Measurements from ENCODE around the gene HIF3A.
"Not testable (repeated sequence)": the region's sequence is repeated elsewhere in the genome, so short reads cannot be mapped to it uniquely, and the experiment has no call there.

HIF3A gene

DNA sequence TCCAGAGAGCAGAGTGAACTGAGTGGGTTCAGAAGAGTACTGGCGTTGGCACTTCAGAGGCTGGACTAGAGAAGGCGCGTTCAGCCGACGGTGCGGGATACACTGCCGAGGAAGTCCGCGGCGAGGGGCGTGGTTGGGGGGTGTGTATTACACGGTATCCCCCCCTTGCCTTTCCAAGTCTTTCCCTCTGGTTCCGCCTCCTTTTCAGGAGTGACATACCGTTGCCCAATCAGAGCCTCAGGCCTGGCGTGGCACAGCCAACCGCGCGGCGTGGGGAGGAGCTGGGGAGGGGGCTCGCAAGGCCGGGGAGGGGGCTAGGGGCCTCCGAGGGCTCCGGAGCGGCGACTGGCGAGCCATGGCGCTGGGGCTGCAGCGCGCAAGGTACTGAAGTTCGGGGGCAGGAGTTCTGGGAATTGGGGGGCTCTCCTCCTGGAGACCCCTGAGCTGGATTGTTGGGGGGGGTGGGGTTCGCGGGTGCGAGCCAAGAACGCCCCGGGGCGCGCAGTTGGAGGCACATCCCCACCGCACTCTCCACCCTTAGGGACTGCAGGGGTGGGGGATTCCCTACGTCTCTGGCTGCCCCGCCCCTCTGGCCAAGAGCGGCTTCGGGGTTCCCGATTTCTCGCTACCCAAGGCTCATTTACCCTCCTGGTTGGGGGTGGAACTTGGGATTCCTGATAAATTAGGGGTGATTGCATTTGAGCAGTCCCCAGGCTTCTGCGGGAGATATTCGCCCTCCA lies at the start of gene HIF3A:
Gene HIF3A (plus strand): TSS at position 321 of the 740 bp plus-strand sequence. CDS start 35 bp downstream, at position 356.
- DNase-seq, result no peak

DNA sequence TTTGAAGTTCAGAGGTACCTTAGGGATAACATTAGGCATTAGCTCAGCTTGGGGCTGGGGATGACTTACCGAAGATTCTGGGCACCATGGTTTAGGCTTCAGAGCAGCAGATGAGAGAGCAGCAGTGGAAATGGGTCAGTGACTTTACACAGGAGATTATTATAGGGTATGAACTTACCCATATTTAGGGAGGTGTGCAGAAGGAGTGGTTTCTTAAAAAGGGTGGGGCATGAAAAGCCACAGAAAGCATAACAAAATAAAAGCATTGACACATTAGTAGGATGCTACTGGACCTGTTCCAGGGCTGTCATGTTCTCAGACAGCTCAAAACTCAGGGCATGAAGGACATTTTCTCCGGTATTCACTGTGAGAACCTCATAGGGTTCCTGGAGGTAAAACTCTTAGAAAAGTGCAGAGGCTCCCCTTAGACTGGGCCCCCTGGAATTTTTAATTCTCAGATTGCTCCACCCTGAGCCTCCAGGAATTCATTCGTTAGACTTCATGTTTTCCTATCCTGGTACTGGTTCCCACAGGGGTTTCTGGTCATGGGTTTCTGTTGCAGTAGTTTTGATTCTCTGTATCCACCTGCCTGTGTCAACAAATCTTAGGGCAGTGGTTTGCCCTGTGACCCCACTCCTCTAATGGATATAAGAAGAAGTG lies 46.6 kb upstream of the HIF3A start:
- DNase-seq, result no peak

DNA sequence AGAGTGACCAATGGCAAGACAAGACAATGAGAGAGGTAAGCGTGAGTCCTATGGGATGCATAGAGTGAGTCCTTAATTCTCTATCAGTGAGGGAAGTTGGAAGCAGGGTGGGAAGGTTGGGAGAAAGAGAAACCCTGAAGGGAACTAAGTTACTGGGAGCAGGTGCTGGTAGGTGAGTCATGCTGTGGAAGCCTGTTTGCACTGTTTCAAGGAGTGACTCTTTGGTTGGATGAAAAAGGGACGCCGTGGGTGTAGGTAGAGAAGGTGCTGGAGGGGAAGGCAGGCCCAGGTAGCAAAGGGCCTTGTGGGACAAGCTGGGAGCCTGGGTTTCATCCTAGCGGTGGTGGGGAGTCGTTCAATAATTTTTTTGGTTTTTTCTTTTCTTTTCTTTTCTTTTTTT lies 45.4 kb upstream of the HIF3A start:
- DNase-seq, result no peak

DNA sequence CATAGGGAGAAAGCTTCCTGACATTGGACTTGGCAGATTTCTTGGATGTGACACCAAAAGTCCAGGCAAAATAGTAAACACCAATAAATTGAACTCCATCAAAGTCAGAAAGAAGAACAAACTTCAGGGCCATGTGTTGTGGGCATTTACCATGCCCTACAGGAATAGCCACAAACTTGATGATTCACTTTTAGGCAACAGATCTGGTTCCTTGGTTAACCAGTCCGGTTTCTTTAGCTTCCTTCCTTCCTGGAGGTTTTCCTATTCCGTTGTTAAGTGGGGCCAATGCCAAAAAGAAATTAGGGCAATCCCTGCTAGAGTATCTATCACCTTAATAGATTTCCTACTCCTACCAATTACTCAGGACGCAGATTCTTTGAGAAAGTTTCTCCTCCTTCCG lies 42.1 kb upstream of the HIF3A start:
- no peak for DNase-seq

DNA sequence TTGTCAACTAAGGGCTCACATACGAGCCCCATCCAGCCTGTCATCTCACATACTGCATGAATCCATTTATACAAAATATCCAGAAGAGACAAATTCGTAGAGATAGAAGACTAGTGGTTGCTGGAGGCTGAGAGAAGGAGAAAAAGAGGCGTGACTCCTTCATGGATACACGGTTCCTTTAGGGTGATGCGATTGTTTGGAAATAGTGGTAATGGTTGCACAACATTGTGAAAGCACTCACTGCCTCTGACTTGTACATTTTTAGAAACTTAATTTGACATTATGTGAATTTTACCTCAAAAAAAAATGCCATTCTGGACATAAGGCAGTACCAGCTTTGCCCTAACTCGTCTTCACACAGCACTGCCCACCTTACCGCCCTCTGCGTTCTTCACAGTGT lies 40.0 kb upstream of the HIF3A start:
- DNase-seq, result no peak

DNA sequence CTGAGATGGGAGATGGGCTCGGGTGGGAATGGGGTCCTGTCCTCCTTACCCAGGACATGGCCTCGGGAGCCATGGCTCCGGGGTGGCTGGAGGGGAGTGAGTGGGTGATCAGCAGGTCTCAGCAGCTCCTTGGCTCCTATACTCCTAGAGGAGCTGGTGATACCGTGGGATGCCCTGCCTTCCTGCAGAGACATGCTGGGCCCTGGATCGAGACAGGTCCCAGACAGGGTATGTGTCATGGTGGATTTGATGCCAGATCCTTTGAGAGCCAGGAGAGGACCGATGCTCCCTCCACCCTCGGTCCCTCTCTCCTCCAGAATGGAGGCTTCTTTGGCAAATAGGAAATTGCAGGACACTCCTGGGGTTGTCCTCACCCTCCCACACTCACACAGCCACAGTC lies 35.3 kb upstream of the HIF3A start:
- not testable (repeated sequence) for DNase-seq

DNA sequence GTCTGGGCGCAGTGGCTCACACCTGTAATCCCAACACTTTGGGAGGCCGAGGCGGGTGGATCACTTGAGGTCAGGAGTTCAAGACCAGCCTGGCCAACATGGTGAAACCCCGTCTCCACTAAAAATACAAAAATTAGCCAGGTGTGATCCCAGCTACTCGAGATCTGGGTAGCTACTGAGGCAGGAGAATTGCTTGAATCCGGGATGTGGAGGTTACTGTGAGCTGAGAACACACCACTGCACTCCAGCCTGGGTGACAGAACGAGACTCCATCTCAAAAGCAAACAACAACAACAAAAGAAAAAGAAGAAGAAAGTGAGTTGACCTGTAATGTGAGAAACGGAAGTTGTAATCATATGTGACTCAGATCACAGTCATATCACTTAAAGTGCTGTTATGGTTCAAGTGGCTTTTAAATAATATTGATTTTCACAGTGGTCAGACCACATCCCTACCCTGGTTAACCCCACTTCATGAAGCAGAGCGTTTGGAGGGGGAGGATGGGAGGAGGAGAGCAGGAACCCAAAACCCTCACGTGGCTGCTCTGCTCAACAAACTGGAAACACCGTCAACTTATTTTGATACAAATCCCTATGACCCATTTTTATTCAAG lies 34.1 kb upstream of the HIF3A start:
- peak; percentile 60 to 73 for DNase-seq

DNA sequence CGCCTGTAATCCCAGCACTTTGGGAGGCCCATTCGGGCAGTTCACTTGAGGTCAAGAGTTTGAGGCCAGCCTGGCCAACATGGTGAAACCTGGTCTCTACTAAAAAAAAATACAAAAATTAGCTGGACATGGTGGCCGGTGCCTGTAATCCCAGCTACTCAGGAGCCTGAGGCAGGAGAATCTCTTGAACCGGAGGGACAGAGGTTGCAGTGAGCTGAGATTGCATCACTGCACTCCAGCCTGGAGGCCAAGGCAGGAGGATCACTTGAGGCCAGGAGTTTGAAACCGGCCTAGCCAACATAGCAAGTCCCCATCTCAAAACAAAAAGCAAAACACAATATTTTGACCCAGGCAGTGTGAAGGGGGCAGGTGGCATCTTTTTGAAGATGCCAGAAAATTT lies 32.0 kb upstream of the HIF3A start:
- not testable (repeated sequence) for DNase-seq

DNA sequence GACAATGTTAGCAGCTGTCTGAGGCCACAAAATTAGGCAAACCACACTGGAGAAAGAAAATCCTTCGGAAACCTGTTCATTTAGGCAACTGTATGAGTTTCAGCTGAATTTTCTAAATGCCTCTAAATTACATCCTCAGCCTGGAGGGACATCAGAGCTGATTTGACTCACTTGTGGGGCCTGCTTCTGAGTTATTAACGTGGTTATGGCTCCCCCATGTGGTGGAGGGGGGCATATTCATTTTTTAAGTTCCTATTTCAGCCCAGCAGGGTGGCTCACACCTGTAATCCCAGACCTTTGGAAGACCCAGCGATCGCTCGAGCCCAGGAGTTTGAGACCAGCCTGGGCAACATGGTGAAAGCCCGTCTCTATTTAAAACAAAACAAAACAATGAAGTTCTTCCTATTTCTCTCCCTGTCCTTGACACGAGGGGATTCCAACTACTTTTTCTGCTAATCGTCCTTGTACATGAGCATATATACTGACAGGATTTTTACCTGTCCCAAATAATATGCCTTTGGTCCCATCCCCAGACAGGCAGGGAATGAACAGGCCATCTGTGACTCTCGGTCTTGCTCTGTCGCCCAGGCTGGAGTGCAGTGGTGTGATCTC lies 31.5 kb upstream of the HIF3A start:
- DNase-seq, result peak; percentile 61 to 74

DNA sequence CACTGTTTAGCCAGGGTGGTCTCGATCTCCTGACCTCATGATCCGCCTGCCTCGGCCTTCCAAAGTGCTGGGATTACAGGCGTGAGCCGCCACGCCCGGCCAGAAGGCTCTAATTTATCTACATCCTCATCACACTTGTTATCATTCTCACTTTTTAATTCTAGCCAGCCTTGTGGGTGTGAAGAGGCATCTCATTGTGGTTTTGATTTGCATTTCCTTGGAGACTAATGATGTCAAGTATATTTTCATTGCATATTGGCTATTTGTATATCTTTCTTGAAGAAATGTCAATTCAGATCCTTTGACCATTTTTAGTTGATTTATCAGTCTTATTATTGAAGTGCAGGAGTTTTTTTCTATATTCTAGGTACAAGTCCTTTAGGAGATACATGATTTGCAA lies 27.7 kb upstream of the HIF3A start:
- DNase-seq, result no peak

DNA sequence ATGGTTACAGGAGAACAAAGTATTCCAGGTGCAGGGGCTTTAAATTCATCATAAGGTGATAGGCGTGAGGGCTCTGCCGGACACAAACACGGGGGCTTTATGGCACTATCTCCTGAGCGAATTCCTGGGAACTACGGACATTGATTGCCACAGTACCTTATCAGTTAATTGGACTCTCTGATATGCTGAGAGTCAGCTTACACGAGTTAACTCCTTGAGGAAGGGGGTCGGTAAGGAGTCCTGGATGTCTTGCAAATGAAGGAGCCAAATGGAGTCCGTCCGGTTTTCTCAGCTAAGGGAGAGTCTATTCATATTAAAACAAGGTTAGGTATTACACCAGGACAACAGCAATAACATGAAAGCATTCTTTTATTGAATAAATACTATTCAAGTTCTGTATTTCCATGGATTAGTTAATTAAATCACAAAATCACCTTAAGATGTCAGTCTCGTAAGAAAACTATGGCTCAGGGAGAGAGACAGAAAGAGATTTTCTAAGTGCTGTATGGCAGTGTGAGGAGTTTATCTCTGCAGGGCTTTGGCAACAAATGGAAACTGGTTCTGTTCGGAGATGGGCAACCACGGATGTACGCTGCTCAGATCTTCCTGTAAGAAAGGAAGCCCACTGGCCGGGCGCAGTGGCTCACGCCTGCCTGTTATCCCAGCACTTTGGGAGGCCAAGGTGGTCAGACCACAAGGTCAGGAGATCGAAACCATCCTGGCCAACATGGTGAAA lies 26.2 kb upstream of the HIF3A start:
- no peak for DNase-seq

DNA sequence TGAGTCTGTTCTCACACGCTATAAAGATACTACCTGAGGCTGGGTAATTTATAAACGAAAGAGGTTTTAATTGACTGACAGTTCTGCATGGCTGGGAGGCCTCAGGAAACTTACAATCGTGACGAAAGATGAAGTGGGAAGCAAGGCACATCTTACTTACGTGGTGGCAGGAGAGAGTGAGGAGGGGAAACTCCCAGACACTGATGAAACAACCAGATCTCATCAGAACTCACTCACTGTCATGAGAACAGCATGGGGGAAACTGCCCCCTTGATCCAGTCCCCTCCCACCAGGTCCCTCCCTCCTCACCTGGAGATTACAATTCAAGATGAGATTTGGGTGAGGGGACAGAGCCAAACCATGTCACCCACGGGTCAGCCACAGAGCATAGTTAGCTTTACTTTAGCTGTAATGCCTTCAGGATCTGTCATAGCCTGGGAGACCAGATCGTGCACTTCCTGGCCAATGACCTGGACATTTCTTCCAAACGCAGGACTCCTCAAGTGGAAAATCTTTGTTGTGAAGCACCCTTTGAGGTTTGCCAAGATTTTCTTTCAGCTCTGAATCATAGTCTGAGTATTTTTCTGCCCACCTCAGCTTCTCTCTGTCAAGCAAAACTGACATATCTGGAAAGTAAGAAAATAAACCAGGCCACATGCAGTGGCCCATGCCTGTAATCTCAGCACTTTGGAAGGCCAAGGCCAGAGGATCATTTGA lies 25.2 kb upstream of the HIF3A start:
- peak; percentile 26 to 31 for DNase-seq

DNA sequence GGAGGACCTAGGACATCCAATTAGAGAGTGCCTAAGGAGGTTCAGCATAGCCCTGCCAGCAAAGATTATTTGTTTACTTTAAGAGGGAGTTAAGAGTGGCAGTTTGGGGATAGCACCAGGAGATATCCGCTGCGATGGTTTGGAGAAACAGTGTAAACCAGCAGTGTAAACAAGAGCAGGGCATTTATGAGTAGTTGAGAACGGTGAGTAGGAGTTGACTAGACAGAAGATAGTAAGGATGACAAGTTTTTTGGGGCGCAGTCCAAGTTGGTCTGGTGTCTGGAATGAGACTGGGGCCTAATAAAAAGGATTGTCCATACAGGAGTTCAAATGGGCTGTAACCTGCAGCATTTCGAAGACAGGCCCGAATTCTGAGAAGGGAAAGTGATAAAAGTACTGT lies 22.9 kb upstream of the HIF3A start:
- DNase-seq, result not testable (repeated sequence)

DNA sequence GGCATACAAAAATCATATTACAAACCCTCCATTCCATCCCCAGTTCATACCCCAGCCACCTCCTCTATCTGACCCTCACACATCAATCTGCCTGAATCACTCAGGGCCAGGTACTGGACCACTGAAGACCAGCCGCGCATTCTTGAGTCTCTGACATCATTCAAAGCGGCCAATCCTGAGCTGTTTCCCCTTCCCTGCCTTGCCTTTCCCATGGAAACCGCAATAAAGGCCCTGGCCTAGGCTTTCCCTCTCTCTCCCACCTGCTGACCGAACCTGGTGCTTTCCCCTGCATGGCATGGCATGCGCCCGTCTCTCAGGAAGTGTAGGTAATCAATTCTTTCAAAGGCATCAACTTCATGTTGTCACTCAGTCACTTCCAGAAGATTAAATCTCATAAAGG lies 17.7 kb upstream of the HIF3A start:
- DNase-seq, result no peak

DNA sequence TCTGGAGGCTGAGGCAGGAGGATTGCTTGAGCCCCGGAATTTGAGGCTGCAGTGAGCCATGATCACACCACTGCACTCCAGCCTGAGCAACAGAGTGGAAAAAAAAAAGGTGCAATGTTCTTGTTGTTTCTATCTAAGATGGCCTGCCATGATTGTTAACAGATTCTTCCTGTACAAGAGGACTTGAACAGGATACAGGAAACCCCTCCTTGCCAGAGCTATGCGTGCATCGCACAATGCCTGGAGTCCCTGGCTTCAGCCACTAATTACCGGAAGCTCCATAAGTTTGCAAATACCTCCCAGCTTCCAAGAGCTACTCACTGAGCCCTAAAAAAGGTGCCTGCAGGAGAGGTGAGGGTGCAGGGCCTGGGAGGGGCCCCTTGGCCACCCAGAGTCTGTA lies 13.1 kb upstream of the HIF3A start:
- no peak for DNase-seq

DNA sequence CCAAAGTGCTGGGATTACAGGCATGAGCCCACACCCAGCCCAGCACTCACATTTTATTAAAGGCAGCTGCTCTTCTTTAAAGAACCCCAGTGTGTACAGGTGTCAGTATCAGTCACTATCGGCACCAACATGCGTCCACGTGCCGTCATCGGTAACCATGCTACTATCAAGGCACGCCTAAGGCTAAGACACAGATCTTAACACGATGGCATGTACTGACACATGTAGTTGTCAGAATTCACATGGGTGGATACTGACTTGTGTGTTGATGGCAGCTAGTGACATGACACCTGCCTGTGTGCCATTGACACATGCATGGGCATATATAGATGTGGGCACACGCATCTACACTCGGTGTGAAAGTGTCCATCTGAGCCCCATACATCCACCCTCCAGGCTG lies 12.2 kb upstream of the HIF3A start:
- no peak for DNase-seq

DNA sequence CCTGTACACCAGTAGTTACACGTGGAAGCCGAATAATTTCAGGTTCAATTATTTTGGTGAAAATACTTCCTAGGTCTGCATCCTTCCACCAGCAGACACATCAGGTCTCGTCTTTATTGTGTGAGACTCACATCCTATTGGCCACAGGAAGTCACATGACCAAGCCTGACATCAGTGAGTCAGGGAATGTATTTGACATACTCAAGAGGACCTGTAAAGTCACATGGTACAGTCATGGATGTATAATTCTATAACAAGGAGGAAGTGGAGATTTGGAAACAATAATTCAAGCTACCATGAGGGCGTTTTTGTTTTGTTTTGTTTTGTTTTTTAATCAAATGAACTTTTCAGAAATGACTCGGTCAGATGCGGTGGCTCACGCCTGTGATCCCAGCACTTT lies 9.3 kb upstream of the HIF3A start:
- no peak for DNase-seq

DNA sequence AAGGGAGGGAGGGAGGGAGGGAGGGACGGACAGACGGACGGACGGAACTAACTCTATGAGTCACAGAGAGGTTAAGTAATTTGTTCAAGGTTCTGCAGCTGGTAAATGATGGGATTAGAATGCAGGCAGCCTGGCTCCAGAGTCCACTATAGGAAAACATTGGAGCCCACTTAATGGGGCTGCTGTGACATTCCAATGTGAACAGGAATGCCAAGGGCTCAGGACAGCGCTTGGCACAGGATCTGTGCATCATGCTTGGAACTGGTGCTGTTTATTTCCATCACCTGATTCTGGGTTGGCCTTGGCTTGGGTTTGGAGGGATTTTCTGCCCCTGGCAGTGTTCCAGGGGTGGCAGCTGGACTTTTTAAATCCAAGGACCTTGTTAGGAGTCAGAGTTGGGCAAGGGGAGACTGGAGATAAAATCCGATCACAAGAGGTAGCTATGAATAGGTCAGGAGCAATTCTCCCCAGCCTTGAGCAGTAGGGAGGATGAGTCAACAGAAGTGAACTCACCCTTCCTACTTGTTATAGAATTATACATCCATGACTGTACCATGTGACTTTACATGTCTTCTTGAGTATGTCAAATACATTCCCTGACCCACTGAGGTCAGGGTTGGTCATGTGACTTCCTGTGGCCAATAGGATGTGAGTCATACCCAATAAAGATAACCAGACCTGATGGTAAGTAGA lies 7.8 kb upstream of the HIF3A start:
- DNase-seq, result no peak

DNA sequence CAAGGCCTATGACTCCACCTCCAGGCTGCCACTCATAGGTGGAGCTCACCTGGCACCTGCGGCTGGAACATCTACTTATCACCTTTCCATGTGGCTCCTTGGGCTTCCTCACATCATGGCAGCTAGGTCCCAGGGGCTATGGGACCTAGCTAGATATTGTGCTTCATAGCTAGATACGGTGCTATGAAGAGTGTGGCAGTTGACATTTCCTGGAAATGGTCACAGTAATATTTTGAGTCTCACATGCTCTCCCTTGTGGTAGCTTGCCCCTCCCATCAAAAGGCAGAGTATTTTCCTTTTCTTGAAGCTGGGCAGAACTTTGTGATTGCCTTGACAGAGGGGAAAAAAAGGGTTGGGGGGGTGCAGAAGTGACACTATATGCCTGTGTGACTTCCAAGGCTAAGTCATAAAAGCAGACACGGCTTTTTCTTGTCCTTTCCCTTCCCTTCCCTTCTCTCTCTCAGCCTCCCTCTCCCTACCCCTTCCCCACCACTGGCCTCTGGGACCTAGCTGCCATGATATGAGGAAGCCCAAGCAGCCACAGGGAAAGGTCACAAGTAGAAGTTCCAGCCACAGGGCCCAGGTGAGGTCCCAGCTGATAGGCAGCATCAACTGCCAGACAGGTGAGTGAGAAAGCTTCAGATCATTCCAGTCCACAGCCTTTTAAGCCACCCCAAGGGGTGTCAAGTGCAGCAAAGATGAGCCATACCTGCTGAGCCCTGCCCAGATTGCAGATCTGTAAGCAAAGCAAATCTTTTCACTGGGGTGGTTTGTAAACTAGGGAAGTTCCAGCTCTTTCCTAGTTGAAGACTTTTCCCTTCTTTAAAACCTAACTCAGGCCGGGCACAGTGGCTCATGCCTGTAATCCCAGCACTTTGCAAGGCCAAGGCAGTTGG lies 6.9 kb upstream of the HIF3A start:
- DNase-seq, result no peak

DNA sequence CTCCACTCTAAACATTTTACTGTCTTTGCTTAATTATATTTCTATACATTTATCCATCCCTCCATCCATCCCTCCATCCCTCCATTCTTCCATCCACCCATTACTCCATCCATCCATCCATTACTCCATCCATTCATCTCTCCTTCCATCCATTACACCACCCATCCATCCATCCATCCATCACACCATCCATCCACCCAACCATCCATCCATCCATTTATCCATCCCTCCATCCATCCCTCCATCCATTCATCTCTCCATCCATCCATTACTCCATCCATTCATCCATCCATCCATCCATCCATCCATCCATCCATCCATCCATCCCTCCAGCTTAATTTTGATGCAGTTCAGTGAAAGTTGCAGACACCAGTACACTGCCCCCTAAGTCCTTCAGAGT lies 5.0 kb upstream of the HIF3A start:
- DNase-seq, result no peak

DNA sequence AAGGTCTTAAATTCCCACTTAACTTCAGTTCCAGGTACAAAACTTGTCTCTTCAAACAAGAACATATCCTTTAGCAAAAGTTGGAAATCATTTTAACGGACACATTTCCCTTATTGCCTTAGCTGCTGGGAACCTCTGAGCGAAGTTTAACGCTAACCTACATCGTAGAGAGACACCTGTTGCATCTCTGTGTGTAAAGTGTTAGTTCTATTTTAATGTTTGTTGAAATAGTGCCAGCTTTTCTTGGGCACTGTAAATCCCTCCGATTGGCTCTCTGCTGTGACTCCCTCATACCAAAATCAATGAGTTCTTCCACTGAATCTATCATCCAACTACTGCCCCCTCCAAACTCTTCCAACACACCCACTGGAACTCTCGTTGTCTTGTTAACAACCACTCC lies 2.3 kb upstream of the HIF3A start:
- DNase-seq, result no peak
